ENCODE results near the gene CCDC142.
A peak's percentile ranks its signal among the peaks of the same experiment; 100 is the strongest.
"Not testable (repeated sequence)": the region's sequence is repeated elsewhere in the genome, so short reads cannot be mapped to it uniquely, and the experiment has no call there.

Gene CCDC142

GRCh38 chr2:74458938-74459363 is 23.8 kb downstream of the CCDC142 start:
- peak overlapping the region; percentile 94 for H3K27ac Mint-ChIP-seq
- H3K36me3 Mint-ChIP-seq (ENCODE audit: low read depth) = peaks cover 75% of the 10 kb centered on the region
- H3K27me3 Mint-ChIP-seq = no peaks in the 10 kb centered on the region
- no peaks in the 10 kb centered on the region for H3K9me3 Mint-ChIP-seq
- peaks cover 66% of the 10 kb centered on the region for H3K4me1 Mint-ChIP-seq (ENCODE audit: low read depth)
- H3K4me3 Mint-ChIP-seq = peak overlapping the region; percentile 85
- intact Hi-C loops (cut with micrococcal nuclease) = loop anchor here (1.0 kb wide), 1 partner anchor 13 kb away; the partner anchor contains the start of gene MRPL53

GRCh38 chr2:74458132-74458937 is 24.5 kb downstream of the CCDC142 start, which contains the start of gene WBP1:
Gene WBP1, plus strand, starts transcription at chr2:74458438. Its CDS starts 165 bp downstream, at chr2:74458603.
- Mint-ChIP-seq H3K27ac (peak within 1 kb of the TSS; percentile 94), H3K9me3 (no peaks in the 10 kb centered on the region), H3K36me3 (ENCODE audit: low read depth) (peaks cover 75% of the 10 kb centered on the region), H3K4me3 (peak within 1 kb of the TSS; percentile 85), H3K27me3 (no peaks in the 10 kb centered on the region), H3K4me1 (ENCODE audit: low read depth) (peaks cover 60% of the 10 kb centered on the region)
- intact Hi-C loops (cut with micrococcal nuclease) = loop anchor here (1.0 kb wide), 1 partner anchor 14 kb away; the partner anchor contains the start of gene MRPL53

DNA sequence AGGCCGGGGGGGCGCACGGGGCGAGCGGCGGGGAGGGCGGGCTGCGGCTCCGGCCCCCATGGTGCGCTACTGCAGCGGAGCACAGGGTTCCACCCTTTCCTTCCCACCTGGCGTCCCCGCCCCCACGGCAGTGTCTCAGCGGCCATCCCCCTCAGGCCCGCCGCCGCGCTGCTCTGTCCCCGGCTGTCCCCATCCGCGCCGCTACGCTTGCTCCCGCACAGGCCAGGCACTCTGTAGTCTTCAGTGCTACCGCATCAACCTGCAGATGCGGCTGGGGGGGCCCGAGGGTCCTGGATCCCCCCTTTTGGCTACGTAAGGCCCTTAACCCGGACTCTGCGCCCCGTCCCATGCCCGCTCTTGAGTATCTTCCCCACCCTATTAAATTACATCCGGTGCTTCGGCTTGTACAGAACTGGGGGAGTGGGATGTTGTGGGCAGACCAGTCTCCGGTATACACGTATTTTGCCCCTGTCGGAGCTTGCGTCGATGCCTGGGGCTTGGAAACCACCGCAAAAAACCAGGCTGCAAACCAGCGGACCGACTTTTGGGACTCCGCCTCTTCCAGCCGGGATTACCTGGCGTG is 25.2 kb downstream of the CCDC142 start:
- peaks cover 68% of the 10 kb centered on the region for H3K36me3 Mint-ChIP-seq (ENCODE audit: low read depth)
- H3K4me3 Mint-ChIP-seq = peak overlapping the region; percentile 85
- no peaks in the 10 kb centered on the region for H3K27me3 Mint-ChIP-seq
- peak overlapping the region; percentile 94 for H3K27ac Mint-ChIP-seq
- H3K9me3 Mint-ChIP-seq = no peaks in the 10 kb centered on the region
- H3K4me1 Mint-ChIP-seq (ENCODE audit: low read depth) = peaks cover 57% of the 10 kb centered on the region
- intact Hi-C loops (cut with micrococcal nuclease) = loop anchor here (1.0 kb wide), 1 partner anchor 15 kb away; the partner anchor contains the start of gene MRPL53

GRCh38 chr2:74457129-74457548 is 25.7 kb downstream of the CCDC142 start:
- Mint-ChIP-seq H3K9me3 (no peaks in the 10 kb centered on the region), H3K27ac (peak overlapping the region; percentile 94), H3K4me3 (peak overlapping the region; percentile 85), H3K36me3 (ENCODE audit: low read depth) (peaks cover 63% of the 10 kb centered on the region), H3K4me1 (ENCODE audit: low read depth) (peaks cover 62% of the 10 kb centered on the region), H3K27me3 (no peaks in the 10 kb centered on the region)
- intact Hi-C loops (cut with micrococcal nuclease) = no loop called here

GRCh38 chr2:74454654-74455511 is 27.9 kb downstream of the CCDC142 start, which contains the start of gene INO80B:
Gene INO80B, plus strand, starts transcription at chr2:74455087. Its CDS starts 30 bp downstream, at chr2:74455117.
- intact Hi-C loops (cut with micrococcal nuclease) = loop anchor here (1.0 to 2.0 kb wide), 5 partner anchors 14 to 74 kb away; partner anchors contain the start of genes AUP1, C2orf81, HTRA2 and PCGF1
- Mint-ChIP-seq H3K4me1 (ENCODE audit: low read depth) (peaks cover 55% of the 10 kb centered on the region), H3K27ac (peak within 1 kb of the TSS; percentile 89), H3K9me3 (no peaks in the 10 kb centered on the region), H3K27me3 (peaks cover 6% of the 10 kb centered on the region), H3K36me3 (ENCODE audit: low read depth) (peaks cover 44% of the 10 kb centered on the region), H3K4me3 (peak within 1 kb of the TSS; percentile 95)

DNA sequence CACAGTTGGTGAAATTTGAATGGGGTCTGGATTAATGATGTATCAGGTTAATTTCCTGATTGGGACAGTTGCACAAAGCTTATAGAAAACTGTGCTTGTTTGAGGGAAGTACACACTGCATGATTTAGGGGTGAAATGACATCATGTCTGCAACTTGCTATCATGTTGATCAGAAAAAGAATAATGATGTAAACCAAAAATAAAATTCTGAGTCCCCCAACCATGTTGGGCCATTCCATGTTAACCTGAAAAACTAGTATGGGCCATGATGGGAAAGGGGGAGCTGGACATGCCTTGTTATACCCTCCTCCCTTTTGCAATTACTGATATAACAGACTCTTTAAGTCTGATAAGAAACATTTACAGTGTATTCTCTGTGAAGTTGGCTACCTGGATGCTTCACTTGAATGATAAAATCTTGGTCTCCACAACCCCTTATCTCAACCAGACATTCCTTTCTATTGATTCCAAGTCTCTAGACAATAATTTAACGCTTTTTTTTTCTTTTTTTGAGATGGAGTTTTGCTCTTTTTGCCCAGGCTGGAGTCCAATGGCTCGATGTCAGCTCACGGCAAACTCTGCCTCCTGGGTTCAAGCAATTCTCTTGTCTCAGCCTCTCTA is 32.1 kb downstream of the CCDC142 start:
- intact Hi-C loops (cut with micrococcal nuclease) = no loop called here
- H3K27ac Mint-ChIP-seq = no peak overlapping the region
- peaks cover 20% of the 10 kb centered on the region for H3K4me1 Mint-ChIP-seq (ENCODE audit: low read depth)
- H3K36me3 Mint-ChIP-seq (ENCODE audit: low read depth) = peaks cover 10% of the 10 kb centered on the region
- H3K4me3 Mint-ChIP-seq = no peak overlapping the region
- H3K27me3 Mint-ChIP-seq = peaks cover 14% of the 10 kb centered on the region
- no peaks in the 10 kb centered on the region for H3K9me3 Mint-ChIP-seq

DNA sequence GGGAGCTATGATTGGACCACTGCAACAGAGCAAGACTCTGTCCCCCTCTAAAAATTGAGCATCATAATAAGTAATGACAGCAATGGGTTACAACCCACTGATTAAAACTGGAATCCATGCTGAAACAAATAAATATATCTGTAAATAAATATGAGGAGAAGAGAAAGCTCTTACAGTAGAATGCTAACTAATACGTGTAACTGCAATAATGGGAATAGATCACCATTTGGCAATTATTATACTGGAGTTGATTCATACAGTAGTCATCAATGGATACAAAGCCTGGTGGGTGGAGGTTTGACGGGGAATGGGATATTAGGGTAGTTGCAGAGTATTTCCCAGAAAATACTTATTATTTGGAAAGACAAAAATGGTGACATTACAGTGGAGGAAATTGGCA is 34.0 kb downstream of the CCDC142 start:
- H3K4me1 Mint-ChIP-seq (ENCODE audit: low read depth) = peaks cover 15% of the 10 kb centered on the region
- no peak overlapping the region for H3K27ac Mint-ChIP-seq
- peaks cover 32% of the 10 kb centered on the region for H3K27me3 Mint-ChIP-seq
- no peak overlapping the region for H3K4me3 Mint-ChIP-seq
- intact Hi-C loops (cut with micrococcal nuclease) = no loop called here
- H3K36me3 Mint-ChIP-seq (ENCODE audit: low read depth) = no peaks in the 10 kb centered on the region
- H3K9me3 Mint-ChIP-seq = no peaks in the 10 kb centered on the region

- Mint-ChIP-seq H3K9me3 (no peaks in the 10 kb centered on the region), H3K4me3 (no peak overlapping the region), H3K27me3 (peaks cover 41% of the 10 kb centered on the region), H3K27ac (no peak overlapping the region), H3K4me1 (ENCODE audit: low read depth) (peaks cover 14% of the 10 kb centered on the region), H3K36me3 (ENCODE audit: low read depth) (no peaks in the 10 kb centered on the region)
- intact Hi-C loops (cut with micrococcal nuclease) = no loop called here
These were observed 35.4 kb downstream of the CCDC142 start for GRCh38 chr2:74447230-74447999.

GRCh38 chr2:74444498-74445318 is 38.1 kb downstream of the CCDC142 start:
- no peak overlapping the region for H3K4me3 Mint-ChIP-seq
- H3K4me1 Mint-ChIP-seq (ENCODE audit: low read depth) = peaks cover 38% of the 10 kb centered on the region
- H3K9me3 Mint-ChIP-seq = no peaks in the 10 kb centered on the region
- peaks cover 6% of the 10 kb centered on the region for H3K36me3 Mint-ChIP-seq (ENCODE audit: low read depth)
- no peak overlapping the region for H3K27ac Mint-ChIP-seq
- peaks cover 62% of the 10 kb centered on the region for H3K27me3 Mint-ChIP-seq
- intact Hi-C loops (cut with micrococcal nuclease) = no loop called here

GRCh38 chr2:74442483-74443297 is 40.1 kb downstream of the CCDC142 start:
- Mint-ChIP-seq H3K4me1 (ENCODE audit: low read depth) (peaks cover 57% of the 10 kb centered on the region), H3K27me3 (peaks cover 73% of the 10 kb centered on the region)
- H3K9me3 Mint-ChIP-seq; H3K27ac Mint-ChIP-seq; H3K4me3 Mint-ChIP-seq; intact Hi-C loops (cut with micrococcal nuclease); H3K36me3 Mint-ChIP-seq (ENCODE audit: low read depth): not testable (repeated sequence)

GRCh38 chr2:74441690-74442482 is 40.9 kb downstream of the CCDC142 start, which contains the start of gene RTKN:
Gene RTKN, minus strand, starts transcription at chr2:74441937. Its CDS starts 121 bp downstream, at chr2:74441816.
- intact Hi-C loops (cut with micrococcal nuclease) = loop anchor here (2.0 kb wide), 1 partner anchor 13 kb away; the partner anchor contains the start of gene INO80B
- H3K36me3 Mint-ChIP-seq (ENCODE audit: low read depth) = peaks cover 6% of the 10 kb centered on the region
- peaks cover 69% of the 10 kb centered on the region for H3K27me3 Mint-ChIP-seq
- H3K4me1 Mint-ChIP-seq (ENCODE audit: low read depth) = peaks cover 65% of the 10 kb centered on the region
- H3K9me3 Mint-ChIP-seq = no peaks in the 10 kb centered on the region
- peak within 1 kb of the TSS; percentile 62 for H3K4me3 Mint-ChIP-seq
- H3K27ac Mint-ChIP-seq = peak within 1 kb of the TSS; percentile 61
